Stimulated activated naive CD8-positive, alpha-beta T cell treated with anti-CD3 and anti-CD28 coated beads, Interleukin-15, amount 100 ng/mL, for 72 hours (primary cell): Measurements from ENCODE around the gene MAFG.
"Not testable (repeated sequence)": the region's sequence is repeated elsewhere in the genome, so short reads cannot be mapped to it uniquely, and the experiment has no call there.

ENCODE experiments used
- ATAC-seq: fragments of 150-1000 bp; cut with Tn5 transposase; 2 replicates; pipeline ENCODE4 v1.10.0; 2021; ENCODE audit warnings: mild to moderate bottlenecking, moderate library complexity
- DNase-seq, 2 donors: peaks; one replicate each; pipeline ENCODE4 v3.0.0; 2021 to 2022
- H3K27ac Mint-ChIP-seq, 2 donors: one replicate each; pipeline ENCODE4 v1.8.0; 2022; ENCODE audit warnings: mild to moderate bottlenecking in 2 of 2, mixed read lengths in 2 of 2, moderate library complexity in 2 of 2
- H3K27me3 Mint-ChIP-seq: one replicate; pipeline ENCODE4 v1.8.0; 2022; ENCODE audit warnings: mixed read lengths
- H3K4me1 Mint-ChIP-seq: one replicate; pipeline ENCODE4 v1.8.0; 2022; ENCODE audit warnings: mild to moderate bottlenecking, mixed read lengths
- H3K4me3 Mint-ChIP-seq, 2 donors: one replicate each; pipeline ENCODE4 v1.8.0; 2022; ENCODE audit warnings: mild to moderate bottlenecking in 2 of 2, mixed read lengths in 2 of 2, moderate library complexity in 1 of 2
- H3K9me3 Mint-ChIP-seq, 2 donors: one replicate each; pipeline ENCODE4 v1.8.0; 2022; ENCODE audit warnings: mixed read lengths in 2 of 2

The MAFG gene

DNA sequence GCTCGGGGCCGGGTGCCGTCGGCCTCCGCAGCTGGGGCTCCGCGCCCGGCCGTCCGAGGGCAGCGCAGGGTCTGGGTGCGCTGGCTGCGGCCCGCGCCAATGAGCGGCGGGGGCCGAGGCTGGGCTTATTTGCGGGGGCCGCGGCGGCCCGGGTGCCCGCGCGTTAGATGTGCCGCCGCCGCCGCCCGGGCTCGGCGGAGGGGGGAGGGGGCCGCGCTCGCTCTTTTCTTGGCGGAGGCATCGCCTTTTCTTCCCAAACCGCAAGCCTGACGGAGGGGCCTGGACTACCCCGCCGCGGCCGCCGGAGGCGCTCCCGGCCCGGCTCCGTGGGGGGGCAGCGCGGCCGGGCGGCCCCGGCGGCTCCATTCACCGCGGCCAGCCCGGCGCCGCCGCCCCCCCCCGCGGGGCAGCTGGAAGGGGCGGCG, 33.6 kb upstream of the MAFG start, which contains the start of gene NOTUM:
Gene NOTUM (minus strand): TSS at position 101 of the 425 bp plus-strand sequence. CDS start 278 bp downstream, outside the sequence.
- ATAC-seq: no peak
- H3K27me3 Mint-ChIP-seq: peaks cover 53% of the 10 kb centered on the region
- no peak for DNase-seq

DNA sequence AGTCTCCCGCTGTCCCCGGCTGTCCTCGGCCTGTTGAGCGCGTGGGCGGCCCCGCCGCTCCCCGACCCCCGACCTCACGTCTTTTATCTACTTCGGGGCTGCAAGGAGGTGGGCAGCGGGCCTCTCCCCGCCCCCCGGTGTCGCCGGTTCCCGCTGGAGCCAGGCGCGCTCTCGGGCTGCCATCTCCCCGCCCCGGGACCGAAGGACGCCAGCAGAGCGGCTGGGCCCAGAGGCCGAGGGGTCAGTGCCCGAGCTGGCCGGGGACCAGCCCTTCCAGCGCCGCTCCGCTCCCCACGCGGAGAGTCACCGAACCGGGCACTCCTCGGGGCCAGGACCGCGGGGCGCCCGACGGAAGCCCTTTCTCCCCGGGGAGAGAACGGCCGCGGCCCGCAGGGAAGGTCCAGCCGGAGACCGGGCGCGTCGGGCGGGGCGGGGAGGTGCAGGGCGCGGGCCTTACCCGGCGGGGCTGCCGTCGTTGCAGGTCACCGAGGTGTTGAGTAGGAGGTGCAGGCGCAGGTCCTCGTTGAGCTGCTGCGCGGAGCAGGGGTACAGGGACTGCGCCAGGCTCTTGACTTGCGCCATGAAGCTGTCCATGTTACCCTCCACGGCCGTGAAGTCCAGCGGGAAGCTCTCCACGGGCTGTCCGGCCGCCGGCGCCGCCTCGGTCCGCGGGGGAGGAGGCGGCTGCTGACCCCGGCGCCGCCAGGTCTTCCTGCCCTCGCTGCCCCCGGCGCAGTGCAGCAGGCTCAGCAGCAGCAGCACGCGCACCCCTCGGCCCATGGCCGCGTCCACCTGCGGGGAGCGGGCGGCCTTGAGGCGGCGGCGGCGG, 32.8 kb upstream of the MAFG start:
- H3K27ac Mint-ChIP-seq: no peak overlapping the region
- peaks cover 53% of the 10 kb centered on the region for H3K27me3 Mint-ChIP-seq
- DNase-seq (no peak), ATAC-seq (peak; percentile 11)
- H3K9me3 Mint-ChIP-seq: no peaks in the 10 kb centered on the region
- peak overlapping the region in 1 of 2 donors; percentile 60 for H3K4me3 Mint-ChIP-seq
- H3K4me1 Mint-ChIP-seq: peaks cover 12% of the 10 kb centered on the region

More for the DNA sequence above, 33.6 kb upstream of the MAFG start, which contains the start of gene NOTUM:
- peaks cover 13% of the 10 kb centered on the region for H3K4me1 Mint-ChIP-seq
- peak within 1 kb of the TSS in 1 of 2 donors; percentile 60 for H3K4me3 Mint-ChIP-seq
- no peak within 1 kb of the TSS for H3K27ac Mint-ChIP-seq
- no peaks in the 10 kb centered on the region for H3K9me3 Mint-ChIP-seq

DNA sequence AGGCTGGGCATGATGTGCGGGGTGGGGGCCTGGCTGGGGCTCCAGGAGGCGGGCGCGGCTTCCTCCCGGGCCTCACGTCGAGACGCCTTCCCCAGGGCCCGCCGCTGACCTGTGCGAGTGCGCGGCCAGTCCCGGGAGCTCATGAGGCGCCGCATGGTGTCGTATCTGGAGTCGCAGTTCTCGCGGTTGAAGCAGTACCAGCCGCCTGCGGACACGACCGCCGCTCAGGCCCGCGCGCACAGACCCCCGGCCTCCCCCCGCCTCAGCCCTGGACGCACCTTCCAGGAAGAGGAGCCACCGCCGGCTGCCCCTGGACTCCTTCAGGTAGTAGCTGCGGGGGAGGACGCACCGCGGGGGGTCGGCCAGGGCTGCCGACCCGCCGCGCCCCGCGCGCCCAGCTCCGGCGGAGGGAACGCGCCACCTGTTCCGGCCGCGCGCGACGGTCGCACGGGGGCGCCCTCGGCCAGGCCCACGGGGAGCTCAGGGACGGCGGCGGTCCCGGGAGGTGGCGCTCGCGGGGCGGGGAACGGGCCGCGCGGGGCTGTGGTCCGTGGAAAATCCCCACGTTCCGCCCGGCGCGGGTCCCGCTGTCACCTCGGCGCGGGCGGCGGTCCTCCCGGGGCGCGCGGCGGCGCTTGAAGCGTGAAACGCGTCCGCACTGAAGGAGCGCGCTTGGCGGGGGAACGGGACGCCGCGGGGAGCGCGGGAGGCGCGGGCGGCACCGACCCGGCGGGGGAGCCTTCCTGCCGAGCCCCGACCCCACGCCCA, 32.0 kb upstream of the MAFG start:
- H3K27me3 Mint-ChIP-seq: peaks cover 52% of the 10 kb centered on the region
- H3K27ac Mint-ChIP-seq: no peak overlapping the region
- ATAC-seq: peak; percentile 87
- peak overlapping the region; percentile 62 to 79 for H3K4me3 Mint-ChIP-seq
- peak; percentile 74 to 82 for DNase-seq
- peaks cover 12% of the 10 kb centered on the region for H3K4me1 Mint-ChIP-seq
- no peaks in the 10 kb centered on the region for H3K9me3 Mint-ChIP-seq

DNA sequence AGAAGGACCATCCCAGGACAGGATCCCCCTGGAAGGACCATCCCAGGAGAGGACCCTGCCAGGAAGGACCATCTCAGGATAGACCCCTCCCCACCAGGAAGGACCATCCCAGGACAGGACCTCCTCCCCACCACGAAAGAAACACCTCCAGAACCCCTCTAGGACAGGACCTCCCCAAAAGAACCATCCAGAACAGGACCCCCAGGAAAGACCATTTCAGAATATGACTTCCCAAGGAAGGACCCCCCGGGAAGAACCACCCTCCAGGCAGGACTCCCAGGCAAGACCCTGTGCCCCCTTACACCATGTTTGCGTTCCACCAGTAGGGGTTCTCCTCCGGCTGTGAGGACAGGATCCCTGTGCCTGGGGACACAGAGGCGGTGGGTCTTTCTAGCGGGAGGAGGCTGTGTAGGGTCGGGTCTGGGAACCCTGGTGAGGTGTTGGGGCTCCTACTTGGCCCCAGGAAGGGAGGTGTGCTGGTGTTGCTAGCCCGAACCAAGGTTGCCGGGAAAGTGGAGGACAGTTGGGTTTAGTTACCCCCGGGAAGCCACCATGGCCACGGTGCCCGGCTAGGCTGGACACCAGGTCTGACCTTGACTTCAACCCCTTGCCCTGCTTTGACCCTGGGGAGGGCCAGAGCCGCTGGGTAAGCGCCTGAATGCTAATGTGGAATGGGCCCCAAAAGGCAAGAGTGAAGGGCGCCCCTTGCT, 31.3 kb upstream of the MAFG start:
- Mint-ChIP-seq H3K4me3 (peak overlapping the region; percentile 62 to 79), H3K27ac (peak overlapping the region in 1 of 2 donors; percentile 88), H3K27me3 (peaks cover 44% of the 10 kb centered on the region), H3K9me3 (no peaks in the 10 kb centered on the region), H3K4me1 (peaks cover 12% of the 10 kb centered on the region)
- no peak for DNase-seq
- ATAC-seq: no peak

DNA sequence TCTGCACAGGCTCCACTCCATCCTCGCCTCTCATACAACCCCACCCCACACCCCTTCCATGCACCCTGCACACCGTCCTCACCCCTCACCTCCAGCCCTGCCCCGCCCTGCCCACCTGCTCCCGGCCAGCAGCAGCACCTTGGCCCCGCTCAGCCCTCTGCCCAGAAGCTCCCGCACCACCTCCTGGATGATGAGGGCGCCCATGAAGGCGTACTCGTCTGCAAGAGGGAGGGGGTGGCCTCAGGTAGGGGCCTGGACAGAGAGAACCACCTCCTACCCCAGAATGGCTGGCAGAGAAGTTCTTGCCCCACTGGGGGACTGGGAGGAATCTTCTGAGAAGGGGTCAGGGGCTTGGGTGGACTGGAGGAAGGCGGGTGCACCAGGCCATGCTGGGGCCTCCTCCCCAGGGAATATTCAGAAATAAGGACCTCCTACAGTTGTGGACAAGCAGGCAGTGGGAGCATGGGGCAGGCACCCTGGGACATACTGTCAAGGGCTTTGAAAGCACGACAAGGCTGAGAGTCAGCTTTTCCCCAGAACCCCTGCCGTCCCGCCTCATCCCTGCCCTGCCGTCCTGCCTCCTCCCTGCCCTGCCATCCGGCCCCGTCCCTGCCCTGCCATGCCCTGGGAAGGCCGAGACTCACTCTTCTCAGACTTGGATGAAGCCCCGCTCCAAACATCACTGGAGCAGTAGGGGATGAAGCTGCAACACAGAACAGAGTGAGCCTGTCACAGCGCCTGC, 30.3 kb upstream of the MAFG start:
- no peak overlapping the region for H3K27ac Mint-ChIP-seq
- H3K4me3 Mint-ChIP-seq: peak overlapping the region in 1 of 2 donors; percentile 24
- H3K4me1 Mint-ChIP-seq: peaks cover 9% of the 10 kb centered on the region

DNA sequence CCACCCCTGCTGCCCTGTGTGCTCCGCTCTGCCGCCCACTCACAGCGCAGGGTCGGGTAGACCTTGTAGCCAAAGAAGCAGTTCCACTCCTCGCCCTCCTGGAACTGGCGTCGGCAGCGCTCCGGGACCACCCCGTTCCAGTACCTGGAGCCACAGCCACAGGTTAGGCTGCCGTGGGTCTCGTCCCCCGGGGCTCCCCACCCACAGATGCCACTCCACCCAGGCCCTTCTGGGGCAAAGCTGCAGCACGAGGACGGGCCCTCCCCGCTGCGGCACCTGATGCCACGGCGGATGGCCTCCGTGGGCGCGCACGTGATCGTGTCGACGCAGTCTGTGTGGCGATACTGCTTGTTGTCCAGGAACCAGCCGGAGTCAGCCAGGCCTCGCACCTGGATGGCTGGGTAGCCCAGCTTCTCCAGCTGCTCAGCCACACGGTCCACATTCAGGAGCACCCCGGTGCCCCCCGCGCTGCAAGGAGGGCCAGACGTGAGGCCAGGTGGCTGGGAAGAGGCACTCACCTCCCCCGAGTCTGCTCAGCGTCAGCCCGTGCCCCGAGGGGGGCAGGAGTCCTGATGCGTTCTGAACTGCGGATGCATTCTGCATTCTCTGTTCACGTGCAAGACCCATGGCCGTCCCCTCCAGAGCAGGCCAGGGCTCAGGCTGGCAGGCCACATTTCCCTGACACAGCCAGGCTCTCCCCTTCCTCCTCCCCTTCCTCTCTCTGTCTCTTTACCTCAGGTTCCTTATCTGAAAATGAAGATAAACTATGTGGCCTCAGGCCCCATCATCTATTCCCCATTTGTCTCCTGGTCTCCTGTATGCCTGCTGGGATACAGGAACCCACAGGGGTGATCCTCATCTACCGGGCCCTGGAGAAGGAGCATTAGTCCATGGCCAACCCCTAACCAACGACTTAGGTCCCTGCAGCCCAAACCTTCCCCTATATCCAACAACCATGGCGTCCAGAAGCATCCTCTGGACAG, 29.4 kb upstream of the MAFG start:
- Mint-ChIP-seq H3K4me1 (peaks cover 7% of the 10 kb centered on the region), H3K9me3 (no peaks in the 10 kb centered on the region), H3K27ac (peak overlapping the region in 1 of 2 donors; percentile 48), H3K4me3 (no peak overlapping the region), H3K27me3 (peaks cover 25% of the 10 kb centered on the region)
- DNase-seq (no peak), ATAC-seq (no peak)

More for the DNA sequence above, 30.3 kb upstream of the MAFG start:
- ATAC-seq (no peak), DNase-seq (no peak)
- Mint-ChIP-seq H3K9me3 (no peaks in the 10 kb centered on the region), H3K27me3 (peaks cover 35% of the 10 kb centered on the region)

DNA sequence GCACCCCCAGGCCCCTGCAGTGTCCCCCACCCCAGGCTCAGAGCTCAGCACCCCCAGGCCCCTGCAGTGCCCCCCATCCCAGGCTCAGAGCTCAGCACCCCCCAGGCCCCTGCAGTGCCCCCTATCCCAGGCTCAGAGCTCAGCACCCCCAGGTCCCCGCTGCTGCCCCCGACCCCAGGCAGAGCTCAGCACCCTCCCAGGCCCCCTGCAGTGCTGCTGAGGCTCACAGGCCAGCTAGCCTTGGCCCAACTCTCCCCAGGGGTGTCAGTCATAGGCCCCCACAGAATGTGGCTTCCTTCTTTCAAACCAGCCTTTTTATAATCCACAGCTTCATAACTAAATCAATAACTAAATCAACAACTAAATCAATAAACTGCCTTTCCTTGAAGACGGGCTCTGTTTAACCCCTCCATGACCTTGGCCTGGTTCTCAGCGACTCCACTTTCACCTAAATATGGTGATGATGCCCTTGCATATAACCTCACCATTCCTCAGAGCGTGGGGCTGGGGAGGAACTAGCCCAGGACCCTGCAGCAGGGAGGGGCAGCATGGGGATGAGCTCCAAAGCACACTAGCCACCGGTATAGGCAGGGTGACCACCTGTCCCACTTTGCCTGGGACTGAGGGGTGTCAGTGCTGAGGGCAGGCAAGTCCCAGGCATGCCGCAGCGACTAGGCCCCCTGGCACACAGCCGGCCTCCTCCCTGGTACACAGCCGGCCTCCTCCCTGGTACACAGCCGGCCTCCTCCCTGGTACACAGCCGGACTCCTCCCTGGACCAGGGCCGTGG, 28.4 kb upstream of the MAFG start:
- Mint-ChIP-seq H3K27me3 (peaks cover 23% of the 10 kb centered on the region), H3K4me1 (peaks cover 7% of the 10 kb centered on the region), H3K4me3 (no peak overlapping the region), H3K9me3 (no peaks in the 10 kb centered on the region), H3K27ac (peak overlapping the region in 1 of 2 donors; percentile 48)
- no peak for ATAC-seq
- no peak for DNase-seq

DNA sequence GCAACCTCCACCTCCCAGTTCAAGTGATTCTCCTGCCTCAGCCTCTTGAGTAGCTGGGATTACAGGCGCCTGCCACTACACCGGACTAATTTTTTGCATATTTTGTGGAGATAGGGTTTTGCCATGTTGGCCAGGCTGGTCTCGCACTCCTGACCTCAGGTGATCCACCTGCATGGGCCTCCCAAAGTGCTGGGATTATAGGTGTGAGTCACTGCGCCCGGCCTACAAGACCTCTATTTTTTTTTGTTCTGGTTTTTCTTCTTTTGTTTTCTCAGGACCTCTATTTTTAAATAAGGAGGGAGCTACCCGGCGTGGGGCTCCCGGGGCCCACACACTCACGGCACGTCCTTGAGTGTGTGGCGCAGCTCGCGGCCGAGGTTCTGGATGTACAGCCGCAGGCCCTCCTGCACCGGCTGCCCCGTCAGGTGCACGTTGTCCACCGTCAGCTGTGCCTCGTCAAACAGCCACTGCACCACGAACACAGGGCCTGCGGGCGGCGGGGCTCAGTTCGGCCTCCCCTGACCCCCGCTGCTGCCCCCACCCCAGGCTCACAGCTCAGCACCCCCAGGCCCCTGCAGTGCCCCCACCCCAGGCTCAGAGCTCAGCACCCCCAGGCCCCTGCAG, 27.6 kb upstream of the MAFG start:
- Mint-ChIP-seq H3K27me3 (peaks cover 23% of the 10 kb centered on the region), H3K4me1 (peaks cover 7% of the 10 kb centered on the region), H3K27ac (no peak overlapping the region), H3K9me3 (no peaks in the 10 kb centered on the region), H3K4me3 (no peak overlapping the region)
- DNase-seq (no peak), ATAC-seq (no peak)

DNA sequence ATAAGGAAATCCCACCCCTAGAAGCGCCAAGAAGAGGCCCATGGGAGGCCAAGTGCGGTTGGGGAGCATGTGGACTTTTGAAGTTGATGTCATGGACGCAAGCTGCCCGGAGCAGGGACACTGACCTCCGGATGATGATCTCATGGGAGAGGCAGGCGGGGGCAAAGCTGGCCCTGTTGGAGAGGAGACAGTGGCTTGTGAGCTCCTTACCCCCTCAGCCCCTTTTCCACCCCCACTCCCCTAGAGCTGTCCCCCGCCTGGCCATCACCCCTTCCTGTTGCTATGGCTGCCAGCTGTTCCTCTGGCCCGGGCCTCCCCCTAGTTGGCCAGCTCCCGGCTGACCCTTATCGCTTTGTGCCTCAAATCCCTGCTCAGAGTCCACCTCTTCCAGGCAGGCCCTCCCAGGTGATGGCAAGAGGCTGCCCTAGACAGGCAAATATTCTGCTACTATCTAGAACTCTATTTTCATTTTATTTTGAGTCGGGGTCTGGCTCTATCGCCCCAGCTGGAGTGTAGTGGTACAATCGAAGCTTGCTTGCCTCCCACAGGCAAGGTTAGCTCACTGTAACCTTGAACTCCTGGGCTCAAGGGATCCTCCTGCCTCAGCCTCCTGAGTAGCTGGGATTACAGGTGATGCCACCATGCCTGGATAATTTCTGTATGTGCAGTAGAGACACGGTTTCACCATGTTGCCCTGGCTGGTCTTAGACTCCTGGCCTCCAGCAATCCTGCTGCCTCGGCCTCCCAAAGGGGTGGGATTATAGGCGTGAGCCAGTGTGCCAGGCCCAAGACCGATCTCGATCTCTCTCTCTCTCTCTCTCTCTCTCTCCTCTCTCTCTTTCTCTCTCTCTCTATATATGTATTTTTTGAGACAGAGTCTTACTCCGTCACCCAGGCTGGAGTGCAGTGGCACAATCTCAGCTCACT, 26.9 kb upstream of the MAFG start:
- Mint-ChIP-seq H3K27ac (no peak overlapping the region), H3K27me3 (peaks cover 23% of the 10 kb centered on the region)
- DNase-seq: no peak

DNA sequence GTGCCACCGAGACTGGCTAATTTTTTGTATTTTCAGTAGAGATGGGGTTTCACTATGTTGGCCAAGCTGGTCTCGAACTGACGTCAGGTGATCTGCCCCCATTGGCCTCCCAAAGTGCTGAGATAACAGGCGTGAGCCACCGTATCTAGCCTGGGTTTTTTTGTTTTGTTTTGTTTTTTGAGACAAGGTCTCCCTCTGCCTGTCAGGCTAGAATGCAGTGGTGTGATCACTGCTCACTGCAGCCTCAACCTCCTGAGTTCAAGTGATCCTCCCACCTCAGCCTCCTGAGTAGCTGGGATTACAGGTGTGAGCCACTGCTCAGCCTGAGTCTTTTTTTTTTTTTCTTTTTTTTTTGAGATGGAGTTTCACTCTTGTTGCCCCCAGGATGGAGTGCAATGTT, 25.9 kb upstream of the MAFG start:
- peaks cover 15% of the 10 kb centered on the region for H3K27me3 Mint-ChIP-seq
- not testable (repeated sequence) for H3K9me3 Mint-ChIP-seq, H3K4me1 Mint-ChIP-seq, DNase-seq, H3K4me3 Mint-ChIP-seq
- H3K27ac Mint-ChIP-seq: peak overlapping the region in 1 of 2 donors; percentile 89
- ATAC-seq: peak; percentile 41

More for the DNA sequence above, 26.9 kb upstream of the MAFG start:
- Mint-ChIP-seq H3K4me1 (peaks cover 7% of the 10 kb centered on the region), H3K9me3 (no peaks in the 10 kb centered on the region), H3K4me3 (no peak overlapping the region)
- no peak for ATAC-seq

DNA sequence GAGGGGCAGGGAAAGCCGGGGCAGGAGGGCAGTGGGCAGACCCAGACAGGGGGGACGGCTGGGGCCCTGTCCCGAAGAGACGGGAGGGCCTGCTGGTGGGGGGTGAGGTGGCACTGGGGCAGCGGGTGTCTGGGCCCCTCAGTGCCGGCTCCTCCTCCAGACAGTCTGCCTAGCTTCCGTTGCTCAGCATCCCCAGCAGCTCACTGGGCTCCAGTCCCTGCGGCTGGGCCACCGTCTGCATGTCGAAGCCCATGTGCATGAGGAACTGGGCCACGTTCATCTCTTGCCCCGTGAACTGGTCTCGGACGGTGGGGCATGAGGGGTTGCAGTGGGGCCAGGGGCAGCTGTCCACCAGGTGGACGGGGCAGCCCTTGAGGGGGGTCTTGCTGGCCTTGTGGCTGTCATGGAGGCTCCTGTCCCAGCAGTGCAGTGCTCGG, 25.3 kb upstream of the MAFG start:
- no peak overlapping the region for H3K4me3 Mint-ChIP-seq
- no peak overlapping the region for H3K27ac Mint-ChIP-seq
- H3K4me1 Mint-ChIP-seq: no peaks in the 10 kb centered on the region
- DNase-seq (no peak), ATAC-seq (no peak)
- no peaks in the 10 kb centered on the region for H3K9me3 Mint-ChIP-seq
- H3K27me3 Mint-ChIP-seq: peaks cover 9% of the 10 kb centered on the region
